ENCODE measurements around the gene IL22RA1. TPM values are rescaled to one million over a fixed set of nuclear protein-coding genes. Genes with fewer than 3 reads are reported as not detected.
A peak's percentile ranks its signal among the peaks of the same experiment; 100 is the strongest.

IL22RA1 gene
- total RNA-seq, 2 donors from 2014 or later, result not detected

DNA sequence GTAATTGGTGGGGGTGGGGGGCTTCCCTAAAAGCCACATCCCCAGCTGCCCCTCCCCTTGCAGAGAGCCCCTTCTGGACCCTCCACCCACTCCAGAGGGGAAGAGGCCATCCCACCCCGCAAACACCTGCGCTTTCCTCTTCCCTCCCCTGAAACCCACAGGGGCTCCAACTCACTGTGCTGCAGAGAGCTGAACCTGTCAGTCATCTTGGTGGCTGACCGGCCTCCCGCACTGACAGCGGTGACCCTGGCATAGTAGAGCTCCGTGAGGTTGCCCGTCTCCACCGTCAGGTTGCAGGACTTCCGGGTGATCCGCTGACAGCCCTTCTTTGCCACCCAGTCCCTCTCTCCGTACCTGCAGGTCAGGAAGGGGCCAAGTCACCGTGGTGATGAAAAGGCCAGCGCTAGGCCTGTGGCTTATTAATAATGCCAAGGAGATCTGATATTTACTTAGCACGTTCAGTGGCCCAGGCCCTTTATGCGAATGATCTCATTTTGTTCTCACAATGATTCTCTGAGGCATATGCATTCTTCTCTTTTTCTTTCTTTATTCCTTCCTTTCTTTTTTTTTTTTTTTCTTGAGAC lies 5.9 kb downstream of the IL22RA1 start:
- no peak for ATAC-seq (replicated peaks)
- Mint-ChIP-seq H3K36me3 (ENCODE audit: low read depth) (no peaks in the 10 kb centered on the region), H3K4me3 (no peak overlapping the region), H3K4me1 (no peaks in the 10 kb centered on the region), H3K27ac (no peak overlapping the region), H3K9me3 (no peaks in the 10 kb centered on the region), H3K27me3 (peaks cover 10% of the 10 kb centered on the region)

DNA sequence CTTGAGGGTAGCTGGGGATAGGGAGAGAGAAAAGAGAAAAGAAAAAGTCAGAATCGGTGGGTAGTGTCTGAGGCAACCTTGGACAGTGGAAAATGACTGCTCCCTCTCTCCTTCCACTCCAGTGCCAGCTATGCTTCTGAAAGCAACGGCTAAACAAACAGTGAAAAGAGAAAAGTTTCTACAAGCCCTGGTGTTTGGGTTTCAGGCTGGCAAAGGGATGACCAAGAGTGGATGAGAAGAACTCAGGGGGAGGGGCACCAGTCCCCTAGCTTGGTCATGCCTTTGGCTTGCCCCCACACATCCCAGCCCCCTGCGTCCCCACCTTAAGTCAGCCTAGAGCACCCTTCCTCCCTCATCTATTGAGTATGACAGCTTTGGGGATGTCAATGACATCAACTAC lies 8.6 kb downstream of the IL22RA1 start:
- H3K27me3 Mint-ChIP-seq, result peaks cover 10% of the 10 kb centered on the region
- no peaks in the 10 kb centered on the region for H3K4me1 Mint-ChIP-seq
- no peaks in the 10 kb centered on the region for H3K36me3 Mint-ChIP-seq (ENCODE audit: low read depth)
- no peak overlapping the region for H3K4me3 Mint-ChIP-seq
- no peak for ATAC-seq (replicated peaks)
- H3K27ac Mint-ChIP-seq, result no peak overlapping the region
- H3K9me3 Mint-ChIP-seq, result no peaks in the 10 kb centered on the region

DNA sequence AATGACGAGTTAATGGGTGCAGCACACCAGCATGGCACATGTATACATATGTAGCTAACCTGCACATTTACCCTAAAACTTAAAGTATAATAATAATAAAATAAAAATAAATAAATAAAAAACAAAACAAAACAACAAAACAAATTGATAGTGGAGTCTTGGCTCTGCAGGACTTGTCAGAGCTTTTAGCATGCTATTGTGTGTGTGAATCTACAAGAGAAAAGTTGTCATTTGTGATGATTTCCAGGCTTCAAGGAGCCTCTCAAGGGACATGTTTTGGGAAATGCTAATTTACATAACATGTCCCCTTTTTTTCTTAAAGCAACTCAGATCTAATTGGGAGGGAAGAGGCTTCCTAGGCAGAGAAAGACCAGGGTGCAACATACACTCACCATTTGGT lies 9.1 kb downstream of the IL22RA1 start:
- peaks cover 10% of the 10 kb centered on the region for H3K27me3 Mint-ChIP-seq
- no peak overlapping the region for H3K27ac Mint-ChIP-seq
- no peaks in the 10 kb centered on the region for H3K4me1 Mint-ChIP-seq
- no peaks in the 10 kb centered on the region for H3K36me3 Mint-ChIP-seq (ENCODE audit: low read depth)
- ATAC-seq (replicated peaks), result no peak
- no peaks in the 10 kb centered on the region for H3K9me3 Mint-ChIP-seq
- no peak overlapping the region for H3K4me3 Mint-ChIP-seq

DNA sequence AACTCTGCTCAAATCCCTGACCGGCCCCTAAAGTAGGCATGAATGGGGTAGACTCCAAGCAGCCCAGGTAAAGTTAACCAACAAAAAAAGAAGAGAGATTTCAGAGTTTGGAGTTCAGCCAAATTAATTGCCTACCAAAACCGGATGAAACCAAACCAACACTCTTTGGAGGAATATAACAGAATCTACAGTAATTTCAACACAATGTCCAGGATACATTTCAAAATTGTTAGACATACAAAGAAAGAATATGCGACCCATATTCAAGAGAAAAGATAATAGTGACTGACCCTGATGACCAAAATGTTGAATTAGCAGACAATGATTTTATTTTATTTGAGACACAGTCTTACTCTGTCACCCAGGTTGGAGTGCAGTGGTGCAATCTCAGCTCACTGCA lies 12.6 kb downstream of the IL22RA1 start:
- Mint-ChIP-seq H3K36me3 (ENCODE audit: low read depth) (no peaks in the 10 kb centered on the region), H3K9me3 (no peaks in the 10 kb centered on the region), H3K27ac (no peak overlapping the region), H3K27me3 (peaks cover 4% of the 10 kb centered on the region), H3K4me1 (no peaks in the 10 kb centered on the region), H3K4me3 (no peak overlapping the region)
- ATAC-seq (replicated peaks), result no peak

DNA sequence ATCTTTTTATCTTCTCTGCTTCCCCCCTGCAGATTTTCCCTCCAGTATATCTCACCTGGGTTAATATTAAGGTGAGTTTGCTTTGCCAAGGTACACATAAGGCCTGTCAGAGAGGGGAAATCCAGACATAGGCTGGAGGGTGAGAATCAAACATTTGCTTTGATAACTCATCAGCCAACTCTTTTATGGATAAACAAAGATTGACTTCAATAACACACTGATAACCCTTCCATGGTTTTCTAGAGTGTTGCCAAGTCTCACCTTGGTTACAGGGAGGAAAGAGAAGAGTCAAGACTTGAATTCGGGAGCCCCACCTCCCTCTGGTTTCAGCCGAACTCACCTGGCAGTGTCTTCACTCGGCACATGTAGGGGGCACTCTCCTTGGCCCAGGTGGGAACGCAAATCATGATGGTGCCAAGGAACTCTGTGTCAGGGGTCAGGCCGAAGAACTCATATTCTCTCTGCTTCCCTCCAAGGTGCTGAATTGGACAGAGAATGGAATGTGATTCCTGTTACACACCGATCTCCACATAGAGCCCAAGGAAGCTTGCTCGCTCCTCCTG lies 15.1 kb downstream of the IL22RA1 start:
- H3K4me3 Mint-ChIP-seq, result no peak overlapping the region
- H3K27ac Mint-ChIP-seq, result no peak overlapping the region
- no peaks in the 10 kb centered on the region for H3K9me3 Mint-ChIP-seq
- H3K4me1 Mint-ChIP-seq, result no peaks in the 10 kb centered on the region
- no peaks in the 10 kb centered on the region for H3K27me3 Mint-ChIP-seq
- H3K36me3 Mint-ChIP-seq (ENCODE audit: low read depth), result no peaks in the 10 kb centered on the region
- ATAC-seq (replicated peaks), result no peak

DNA sequence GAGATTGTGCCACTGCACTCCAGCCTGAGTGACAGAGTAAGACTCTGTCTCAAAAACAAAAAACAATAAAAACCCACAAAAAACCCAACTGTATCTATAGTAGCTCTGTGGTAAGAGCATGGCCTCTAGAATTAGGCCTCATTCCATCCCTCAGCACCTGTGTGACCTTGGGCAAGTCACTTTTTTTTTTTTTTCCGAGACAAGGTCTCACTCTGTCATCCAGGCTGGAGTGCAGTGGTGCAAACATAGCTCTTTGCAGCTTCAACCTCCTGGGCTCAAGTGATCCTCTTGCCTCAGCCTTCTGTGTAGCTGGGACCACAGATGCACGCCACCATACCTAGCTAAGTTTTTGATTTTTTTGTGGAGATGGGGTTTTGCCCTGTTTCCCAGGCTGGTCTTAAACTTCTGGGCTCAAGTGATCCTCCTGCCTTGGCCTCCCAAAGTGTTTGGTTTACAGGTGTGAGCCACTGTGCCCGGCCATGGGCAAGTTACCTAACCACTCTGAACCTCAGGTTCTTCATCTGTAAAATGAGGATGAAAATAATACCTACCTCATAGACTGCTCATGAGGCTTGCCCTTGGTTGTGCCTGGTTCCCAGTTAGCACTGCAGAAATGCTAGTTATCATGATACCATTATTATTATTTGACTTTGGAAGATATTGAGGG lies 15.7 kb downstream of the IL22RA1 start:
- no peaks in the 10 kb centered on the region for H3K36me3 Mint-ChIP-seq (ENCODE audit: low read depth)
- no peaks in the 10 kb centered on the region for H3K9me3 Mint-ChIP-seq
- H3K4me1 Mint-ChIP-seq, result no peaks in the 10 kb centered on the region
- no peak overlapping the region for H3K27ac Mint-ChIP-seq
- ATAC-seq (replicated peaks), result no peak
- H3K4me3 Mint-ChIP-seq, result no peak overlapping the region
- H3K27me3 Mint-ChIP-seq, result no peaks in the 10 kb centered on the region

DNA sequence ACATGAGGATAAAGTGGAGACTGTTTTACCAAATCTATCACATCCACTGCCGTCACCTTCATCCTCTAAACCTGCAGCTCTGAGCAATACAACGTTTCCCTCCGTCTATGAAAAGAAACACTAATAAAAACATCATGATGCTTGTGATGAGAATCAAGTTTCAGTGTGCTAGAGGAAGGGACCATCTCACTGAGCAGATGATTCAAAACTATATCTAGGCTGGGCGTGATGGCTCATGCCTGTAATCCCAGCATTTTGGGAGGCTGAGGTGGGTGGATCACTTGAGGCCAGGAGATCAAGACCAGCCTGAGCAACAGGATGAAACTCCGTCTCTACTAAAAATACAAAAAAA lies 16.3 kb downstream of the IL22RA1 start:
- Mint-ChIP-seq H3K4me1 (no peaks in the 10 kb centered on the region), H3K9me3 (no peaks in the 10 kb centered on the region), H3K4me3 (no peak overlapping the region), H3K27ac (peak overlapping the region; percentile 29), H3K36me3 (ENCODE audit: low read depth) (no peaks in the 10 kb centered on the region), H3K27me3 (no peaks in the 10 kb centered on the region)
- ATAC-seq (replicated peaks), result peak; percentile 51

DNA sequence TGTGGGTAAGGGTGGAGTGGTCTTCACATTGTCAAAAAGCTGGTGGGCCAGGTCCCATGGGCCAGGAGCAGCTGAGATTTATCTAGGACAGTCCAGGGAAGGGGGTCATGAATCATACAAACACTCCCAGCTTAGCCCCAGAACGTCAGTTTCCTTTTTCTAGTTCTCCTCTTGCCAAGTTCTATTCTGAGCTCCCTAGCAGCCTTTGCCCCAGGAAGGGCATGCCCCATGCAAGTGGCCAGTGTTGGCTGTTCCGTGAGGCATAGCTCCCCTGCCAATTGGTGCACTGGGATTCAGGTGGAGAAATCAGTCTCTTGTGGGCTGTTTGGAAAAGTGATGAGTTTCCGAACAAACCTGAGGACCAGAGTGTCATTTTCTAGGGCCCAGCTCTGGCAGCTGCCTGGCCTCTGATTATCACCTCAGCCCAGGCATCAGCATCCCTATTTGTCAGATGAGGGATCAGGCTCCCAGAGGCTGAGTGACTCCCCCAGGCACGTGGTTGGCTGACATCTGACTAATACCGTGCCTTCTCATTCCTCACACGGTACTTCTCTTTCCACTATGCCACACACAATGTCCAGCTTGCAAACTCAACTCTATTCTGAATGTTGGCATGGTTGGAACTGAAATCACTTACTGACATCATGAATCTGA lies 16.8 kb downstream of the IL22RA1 start:
- ATAC-seq (replicated peaks), result peak; percentile 64
- Mint-ChIP-seq H3K27me3 (peaks cover 3% of the 10 kb centered on the region), H3K36me3 (ENCODE audit: low read depth) (no peaks in the 10 kb centered on the region), H3K9me3 (no peaks in the 10 kb centered on the region), H3K4me1 (no peaks in the 10 kb centered on the region), H3K27ac (peak overlapping the region; percentile 29), H3K4me3 (no peak overlapping the region)

DNA sequence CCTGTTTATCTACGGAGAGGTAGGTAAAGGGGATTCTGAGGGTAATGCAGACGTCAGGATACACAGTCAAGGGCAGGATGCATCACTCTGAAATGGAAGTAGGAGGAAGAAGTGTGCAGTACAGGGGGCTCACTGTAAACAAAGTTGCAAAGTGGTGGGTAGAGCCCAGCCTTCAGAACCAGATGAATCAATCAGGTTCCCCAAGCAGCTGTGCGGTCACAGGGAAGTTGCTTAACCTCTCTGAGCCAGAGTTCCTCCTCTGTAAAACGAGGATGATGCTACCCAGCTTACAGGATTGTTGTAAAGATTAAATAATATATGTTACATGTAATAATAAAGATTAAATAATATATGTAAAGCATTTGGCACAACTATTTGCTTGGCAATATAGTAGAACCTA lies 17.5 kb downstream of the IL22RA1 start:
- Mint-ChIP-seq H3K4me3 (no peak overlapping the region), H3K4me1 (no peaks in the 10 kb centered on the region), H3K27me3 (peaks cover 4% of the 10 kb centered on the region), H3K27ac (no peak overlapping the region), H3K9me3 (no peaks in the 10 kb centered on the region), H3K36me3 (ENCODE audit: low read depth) (no peaks in the 10 kb centered on the region)
- ATAC-seq (replicated peaks), result no peak

DNA sequence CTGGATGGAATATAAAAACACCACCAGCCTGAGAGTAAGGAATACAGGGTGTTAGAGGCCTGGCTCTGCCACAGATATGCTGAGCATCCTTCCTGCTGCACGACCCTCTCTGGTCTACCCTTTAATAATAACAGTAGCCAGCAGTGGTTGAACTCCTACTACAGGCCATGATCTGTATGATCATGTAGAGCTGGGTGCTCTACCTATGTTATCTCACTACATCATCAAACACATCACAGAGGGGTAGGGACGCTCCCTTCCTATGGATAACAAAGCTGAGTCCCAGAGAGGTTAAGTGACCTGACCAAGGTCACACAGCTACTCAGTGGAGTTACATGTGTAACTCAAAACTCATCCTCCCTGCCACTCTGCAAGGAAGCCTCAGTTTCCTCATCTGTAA lies 18.0 kb downstream of the IL22RA1 start:
- H3K4me3 Mint-ChIP-seq, result no peak overlapping the region
- H3K36me3 Mint-ChIP-seq (ENCODE audit: low read depth), result no peaks in the 10 kb centered on the region
- H3K9me3 Mint-ChIP-seq, result no peaks in the 10 kb centered on the region
- no peak for ATAC-seq (replicated peaks)
- H3K4me1 Mint-ChIP-seq, result no peaks in the 10 kb centered on the region
- peaks cover 4% of the 10 kb centered on the region for H3K27me3 Mint-ChIP-seq
- no peak overlapping the region for H3K27ac Mint-ChIP-seq

DNA sequence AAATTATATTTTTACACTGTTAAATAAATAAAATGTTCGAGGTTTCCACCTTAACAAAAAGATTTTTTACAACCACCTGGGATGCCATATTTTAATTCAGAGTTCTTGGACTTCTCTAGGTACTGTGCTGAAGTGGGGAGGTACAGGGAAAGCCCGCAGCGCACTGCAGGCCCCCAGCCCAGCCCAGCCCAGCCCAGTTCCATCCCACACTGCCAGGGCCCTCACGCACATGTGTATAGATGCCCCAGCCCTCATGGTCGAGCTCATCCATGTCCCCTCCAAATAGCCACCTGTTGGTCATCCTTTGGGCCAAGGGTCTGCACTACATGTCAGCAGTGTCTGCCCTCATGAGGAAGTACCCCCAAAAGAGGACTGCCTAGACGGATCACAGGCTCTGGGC lies 19.3 kb downstream of the IL22RA1 start:
- ATAC-seq (replicated peaks), result no peak

DNA sequence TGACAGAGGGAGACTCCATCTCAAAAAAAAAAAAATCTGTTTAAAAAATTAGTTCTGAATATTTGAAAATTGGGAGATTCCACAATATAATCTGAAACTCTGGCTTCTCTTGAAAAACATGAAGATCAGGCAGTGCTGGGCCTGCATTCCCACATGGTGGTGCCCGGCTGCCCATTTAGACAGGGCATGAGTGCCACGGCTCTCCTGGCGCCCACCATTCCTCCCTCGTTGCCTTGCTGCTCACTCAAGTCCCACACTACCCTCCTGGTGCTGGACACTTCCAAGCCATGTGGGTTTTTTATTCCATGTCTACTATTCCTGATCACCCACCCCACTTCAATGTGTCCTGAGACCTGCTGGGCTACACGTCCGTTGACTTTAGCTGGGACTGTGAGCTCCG lies 20.2 kb downstream of the IL22RA1 start:
- Mint-ChIP-seq H3K4me1 (no peaks in the 10 kb centered on the region), H3K4me3 (no peak overlapping the region), H3K36me3 (ENCODE audit: low read depth) (no peaks in the 10 kb centered on the region), H3K27ac (no peak overlapping the region), H3K9me3 (no peaks in the 10 kb centered on the region), H3K27me3 (peaks cover 5% of the 10 kb centered on the region)
- ATAC-seq (replicated peaks), result no peak

More for the DNA sequence above, 19.3 kb downstream of the IL22RA1 start:
- no peaks in the 10 kb centered on the region for H3K36me3 Mint-ChIP-seq (ENCODE audit: low read depth)
- H3K9me3 Mint-ChIP-seq, result no peaks in the 10 kb centered on the region
- H3K4me3 Mint-ChIP-seq, result no peak overlapping the region
- peaks cover 4% of the 10 kb centered on the region for H3K27me3 Mint-ChIP-seq
- H3K4me1 Mint-ChIP-seq, result no peaks in the 10 kb centered on the region
- no peak overlapping the region for H3K27ac Mint-ChIP-seq

DNA sequence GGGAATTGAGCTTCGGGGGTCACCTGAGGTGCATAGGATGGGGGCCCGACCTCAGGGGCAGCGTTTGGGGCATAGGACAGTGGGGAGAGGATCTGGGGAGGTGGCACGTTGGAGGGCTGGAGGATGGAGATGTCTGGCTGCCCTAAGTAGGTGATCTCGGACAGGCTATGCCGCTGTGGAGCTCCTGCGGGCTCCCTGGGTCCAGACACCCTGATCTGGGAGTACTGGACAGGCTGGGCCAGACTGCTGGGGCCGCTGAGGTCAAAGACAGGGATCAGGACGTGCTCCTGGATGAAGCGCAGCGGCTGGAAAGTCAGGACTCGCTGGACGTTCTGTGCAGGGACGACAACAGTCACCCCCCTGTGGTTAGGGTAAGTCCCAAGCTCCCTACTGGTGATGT lies 21.5 kb downstream of the IL22RA1 start:
- H3K27ac Mint-ChIP-seq, result no peak overlapping the region
- H3K9me3 Mint-ChIP-seq, result no peaks in the 10 kb centered on the region
- ATAC-seq (replicated peaks), result no peak
- H3K27me3 Mint-ChIP-seq, result peaks cover 12% of the 10 kb centered on the region
- no peaks in the 10 kb centered on the region for H3K36me3 Mint-ChIP-seq (ENCODE audit: low read depth)
- H3K4me3 Mint-ChIP-seq, result no peak overlapping the region
- no peaks in the 10 kb centered on the region for H3K4me1 Mint-ChIP-seq

DNA sequence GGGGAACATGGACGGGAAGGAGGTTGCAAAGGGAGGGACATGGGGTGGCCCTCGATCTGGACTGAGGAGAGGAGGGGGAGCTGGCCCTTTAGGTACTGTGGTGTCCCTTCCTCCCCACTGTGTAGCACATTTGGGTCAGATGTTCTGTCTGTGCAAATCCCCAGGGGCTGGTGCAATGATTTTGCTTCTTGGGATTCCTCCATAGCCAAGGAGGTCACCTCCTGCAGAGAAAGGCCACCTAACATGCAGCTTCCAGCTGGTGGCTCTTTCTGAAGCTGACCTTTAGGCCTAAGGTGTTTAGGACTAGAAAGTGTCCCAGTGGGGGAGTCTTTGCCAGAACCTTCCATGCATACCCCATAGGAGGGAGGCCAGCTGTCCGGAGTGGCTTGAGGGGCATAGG lies 22.0 kb downstream of the IL22RA1 start:
- peaks cover 16% of the 10 kb centered on the region for H3K27me3 Mint-ChIP-seq
- H3K36me3 Mint-ChIP-seq (ENCODE audit: low read depth), result no peaks in the 10 kb centered on the region
- no peaks in the 10 kb centered on the region for H3K9me3 Mint-ChIP-seq
- H3K27ac Mint-ChIP-seq, result no peak overlapping the region
- no peak overlapping the region for H3K4me3 Mint-ChIP-seq
- ATAC-seq (replicated peaks), result no peak
- H3K4me1 Mint-ChIP-seq, result no peaks in the 10 kb centered on the region

Measured in activated T-helper 17 cell treated with anti-CD3 and anti-CD28 coated beads, Interleukin-2, amount 50 U/mL, for 72 hours (primary cell).